ENCODE data around the gene CALML3. TPM values are rescaled to one million over a fixed set of nuclear protein-coding genes. Genes with fewer than 3 reads are reported as not detected.

The CALML3 gene
- total and polyA plus RNA-seq, 4 donors: 0.10 to 0.13 TPM; not detected in 2

GRCh38 chr10:5570979-5571810, 46.4 kb downstream of the CALML3 start:
- no peak overlapping the region for H3K27ac ChIP-seq (ENCODE audit: low read depth in 1 of 2, low read length in 2 of 2)
- no peaks in the 10 kb centered on the region for H3K27me3 ChIP-seq (ENCODE audit: control insufficient read depth in 1 of 2, insufficient read depth in 2 of 2, low read length in 1 of 2)
- H3K4me3 ChIP-seq (ENCODE audit: low read length in 2 of 2): no peak overlapping the region
- DNase-seq (peak; percentile 18 to 50), ATAC-seq (ENCODE audit: low FRiP score) (no peak)
- intact Hi-C loops (cut with DNase I): no loop called here
- no peaks in the 10 kb centered on the region for H3K9me3 ChIP-seq (ENCODE audit: control insufficient read depth, low read length)
- no peaks in the 10 kb centered on the region for H3K4me1 ChIP-seq (ENCODE audit: control insufficient read depth in 1 of 2, insufficient read depth in 2 of 2, low read length in 2 of 2)
- 93 to 94% methylated on average over 13 of the region's 13 CpGs for WGBS, 2 donors
- H3K36me3 ChIP-seq (ENCODE audit: control insufficient read depth in 1 of 2, insufficient read depth in 2 of 2, low read length in 1 of 2): no peaks in the 10 kb centered on the region

DNA sequence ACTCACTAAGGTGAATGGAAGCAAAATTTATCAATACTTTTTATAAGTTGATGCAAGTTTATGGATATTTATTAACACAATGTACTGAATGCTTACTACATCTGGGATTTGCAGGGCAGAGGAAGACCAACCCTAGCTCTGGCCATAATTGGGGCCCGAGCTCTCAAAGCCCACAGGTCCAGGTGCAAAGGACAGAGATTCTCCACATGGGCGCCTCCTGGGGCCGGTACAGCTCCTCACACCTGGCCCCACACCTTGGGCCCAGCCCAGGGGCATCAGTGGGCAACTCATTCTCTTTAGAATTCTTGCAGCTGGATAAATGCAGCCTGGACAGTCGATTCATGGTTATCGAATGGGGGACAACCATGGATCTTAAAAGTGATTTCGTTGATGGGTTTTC, 47.1 kb downstream of the CALML3 start:
- H3K4me3 ChIP-seq (ENCODE audit: low read length in 2 of 2): no peak overlapping the region
- intact Hi-C loops (cut with DNase I): no loop called here
- H3K27ac ChIP-seq (ENCODE audit: low read depth in 1 of 2, low read length in 2 of 2): no peak overlapping the region
- H3K36me3 ChIP-seq (ENCODE audit: control insufficient read depth in 1 of 2, insufficient read depth in 2 of 2, low read length in 1 of 2): no peaks in the 10 kb centered on the region
- no peak for ATAC-seq (ENCODE audit: low FRiP score)
- peak in 1 of 2 donors; percentile 35 for DNase-seq
- H3K27me3 ChIP-seq (ENCODE audit: control insufficient read depth in 1 of 2, insufficient read depth in 2 of 2, low read length in 1 of 2): no peaks in the 10 kb centered on the region
- H3K9me3 ChIP-seq (ENCODE audit: control insufficient read depth, low read length): no peaks in the 10 kb centered on the region
- no peaks in the 10 kb centered on the region for H3K4me1 ChIP-seq (ENCODE audit: control insufficient read depth in 1 of 2, insufficient read depth in 2 of 2, low read length in 2 of 2)
- WGBS, 2 donors: 92 to 96% methylated on average over 6 of the region's 6 CpGs

DNA sequence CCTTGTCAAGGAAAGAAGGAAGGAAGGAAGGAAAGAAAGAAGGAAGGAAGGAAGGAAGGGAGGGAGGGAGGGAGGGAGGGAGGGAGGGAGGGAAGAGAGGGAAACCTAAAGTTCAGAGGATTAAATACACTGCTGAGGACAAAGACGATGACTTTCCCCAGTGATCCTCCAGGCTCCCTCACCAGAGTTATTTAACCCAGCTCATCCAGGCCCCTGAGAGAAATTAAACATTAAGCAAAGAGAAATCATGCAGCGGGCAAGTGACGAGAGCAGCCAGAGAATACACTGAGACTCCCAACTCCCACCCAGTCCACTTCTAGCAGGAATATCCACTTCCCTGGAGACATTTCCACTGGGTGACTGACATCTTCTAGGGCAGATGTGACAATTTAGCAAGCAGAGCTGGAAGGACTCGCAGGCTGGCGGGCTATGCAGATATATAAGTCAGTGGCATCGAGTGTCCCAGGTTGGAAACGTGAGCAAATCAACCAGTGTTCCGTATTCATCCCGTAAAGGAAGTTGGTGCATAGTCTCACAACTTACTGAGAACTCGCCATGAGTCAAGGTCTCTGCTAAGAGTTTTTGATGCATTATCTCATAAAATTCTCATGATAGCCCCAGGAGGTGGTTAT, 48.7 kb downstream of the CALML3 start:
- no peak overlapping the region for H3K4me3 ChIP-seq (ENCODE audit: low read length in 2 of 2)
- H3K36me3 ChIP-seq (ENCODE audit: control insufficient read depth in 1 of 2, insufficient read depth in 2 of 2, low read length in 1 of 2): no peaks in the 10 kb centered on the region
- H3K27me3 ChIP-seq (ENCODE audit: control insufficient read depth in 1 of 2, insufficient read depth in 2 of 2, low read length in 1 of 2): no peaks in the 10 kb centered on the region
- intact Hi-C loops (cut with DNase I): no loop called here
- no peaks in the 10 kb centered on the region for H3K4me1 ChIP-seq (ENCODE audit: control insufficient read depth in 1 of 2, insufficient read depth in 2 of 2, low read length in 2 of 2)
- no peak for ATAC-seq (ENCODE audit: low FRiP score)
- 95 to 96% methylated on average over 10 of the region's 10 CpGs for WGBS, 2 donors
- H3K27ac ChIP-seq (ENCODE audit: low read depth in 1 of 2, low read length in 2 of 2): no peak overlapping the region
- H3K9me3 ChIP-seq (ENCODE audit: control insufficient read depth, low read length): no peaks in the 10 kb centered on the region
- peak in 1 of 2 donors; percentile 9 for DNase-seq

DNA sequence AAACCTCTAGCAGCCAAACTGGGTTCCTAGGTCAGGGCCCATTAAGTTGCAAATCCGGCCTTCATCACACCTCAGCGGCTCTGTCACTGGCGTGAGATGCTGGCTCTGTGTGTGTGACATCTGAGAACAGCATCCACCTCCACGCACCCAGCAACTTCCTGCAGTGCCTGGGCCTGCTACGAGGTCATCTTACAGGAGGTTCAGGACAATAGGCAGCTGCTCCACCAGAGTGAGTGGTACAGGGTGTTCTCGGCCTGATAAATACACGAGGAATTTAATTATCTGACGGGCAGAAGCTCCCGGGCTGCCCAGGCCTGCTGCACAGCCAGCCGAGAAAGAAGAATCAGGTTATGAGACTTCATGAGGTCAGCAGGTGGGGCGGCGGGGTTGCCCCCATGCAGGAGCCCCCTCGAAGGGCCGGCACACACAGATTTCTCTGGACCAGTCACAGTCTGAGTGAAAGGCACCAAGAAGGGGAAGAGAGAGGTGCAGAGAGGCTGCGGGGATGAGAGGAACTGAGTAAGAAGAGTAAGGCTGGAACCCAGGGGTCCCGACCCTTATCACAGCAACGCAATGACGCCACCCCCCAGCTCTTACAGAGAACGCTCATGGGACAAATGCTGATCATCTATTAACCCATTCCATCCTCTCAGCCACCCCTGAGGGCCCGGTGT, 49.3 kb downstream of the CALML3 start:
- intact Hi-C loops (cut with DNase I): no loop called here
- WGBS, 2 donors: 90 to 94% methylated on average over 20 of the region's 20 CpGs
- peak; percentile 30 to 66 for DNase-seq

GRCh38 chr10:5574642-5575131, 49.9 kb downstream of the CALML3 start:
- intact Hi-C loops (cut with DNase I): no loop called here
- Histone ChIP-seq H3K9me3 (ENCODE audit: control insufficient read depth, low read length) (no peaks in the 10 kb centered on the region), H3K27ac (ENCODE audit: low read depth in 1 of 2, low read length in 2 of 2) (no peak overlapping the region), H3K4me3 (ENCODE audit: low read length in 2 of 2) (no peak overlapping the region), H3K4me1 (ENCODE audit: control insufficient read depth in 1 of 2, insufficient read depth in 2 of 2, low read length in 2 of 2) (no peaks in the 10 kb centered on the region), H3K36me3 (ENCODE audit: control insufficient read depth in 1 of 2, insufficient read depth in 2 of 2, low read length in 1 of 2) (no peaks in the 10 kb centered on the region), H3K27me3 (ENCODE audit: control insufficient read depth in 1 of 2, insufficient read depth in 2 of 2, low read length in 1 of 2) (no peaks in the 10 kb centered on the region)
- ATAC-seq (ENCODE audit: low FRiP score): no peak
- WGBS, 2 donors: 86 to 92% methylated on average over 14 of the region's 14 CpGs
- DNase-seq: peak in 1 of 2 donors; percentile 43

More for the DNA sequence above, 49.3 kb downstream of the CALML3 start:
- Histone ChIP-seq H3K4me1 (ENCODE audit: control insufficient read depth in 1 of 2, insufficient read depth in 2 of 2, low read length in 2 of 2) (no peaks in the 10 kb centered on the region), H3K4me3 (ENCODE audit: low read length in 2 of 2) (no peak overlapping the region), H3K36me3 (ENCODE audit: control insufficient read depth in 1 of 2, insufficient read depth in 2 of 2, low read length in 1 of 2) (no peaks in the 10 kb centered on the region), H3K27me3 (ENCODE audit: control insufficient read depth in 1 of 2, insufficient read depth in 2 of 2, low read length in 1 of 2) (no peaks in the 10 kb centered on the region), H3K9me3 (ENCODE audit: control insufficient read depth, low read length) (no peaks in the 10 kb centered on the region), H3K27ac (ENCODE audit: low read depth in 1 of 2, low read length in 2 of 2) (no peak overlapping the region)
- ATAC-seq (ENCODE audit: low FRiP score): no peak

GRCh38 chr10:5575144-5575481, 50.4 kb downstream of the CALML3 start:
- Histone ChIP-seq H3K9me3 (ENCODE audit: control insufficient read depth, low read length) (no peaks in the 10 kb centered on the region), H3K27ac (ENCODE audit: low read depth in 1 of 2, low read length in 2 of 2) (no peak overlapping the region), H3K4me1 (ENCODE audit: control insufficient read depth in 1 of 2, insufficient read depth in 2 of 2, low read length in 2 of 2) (no peaks in the 10 kb centered on the region), H3K36me3 (ENCODE audit: control insufficient read depth in 1 of 2, insufficient read depth in 2 of 2, low read length in 1 of 2) (no peaks in the 10 kb centered on the region), H3K4me3 (ENCODE audit: low read length in 2 of 2) (no peak overlapping the region), H3K27me3 (ENCODE audit: control insufficient read depth in 1 of 2, insufficient read depth in 2 of 2, low read length in 1 of 2) (no peaks in the 10 kb centered on the region)
- ATAC-seq (ENCODE audit: low FRiP score): no peak
- intact Hi-C loops (cut with DNase I): no loop called here
- 60 to 75% methylated on average over 9 of the region's 9 CpGs for WGBS, 2 donors
- DNase-seq: peak in 1 of 2 donors; percentile 41

DNA sequence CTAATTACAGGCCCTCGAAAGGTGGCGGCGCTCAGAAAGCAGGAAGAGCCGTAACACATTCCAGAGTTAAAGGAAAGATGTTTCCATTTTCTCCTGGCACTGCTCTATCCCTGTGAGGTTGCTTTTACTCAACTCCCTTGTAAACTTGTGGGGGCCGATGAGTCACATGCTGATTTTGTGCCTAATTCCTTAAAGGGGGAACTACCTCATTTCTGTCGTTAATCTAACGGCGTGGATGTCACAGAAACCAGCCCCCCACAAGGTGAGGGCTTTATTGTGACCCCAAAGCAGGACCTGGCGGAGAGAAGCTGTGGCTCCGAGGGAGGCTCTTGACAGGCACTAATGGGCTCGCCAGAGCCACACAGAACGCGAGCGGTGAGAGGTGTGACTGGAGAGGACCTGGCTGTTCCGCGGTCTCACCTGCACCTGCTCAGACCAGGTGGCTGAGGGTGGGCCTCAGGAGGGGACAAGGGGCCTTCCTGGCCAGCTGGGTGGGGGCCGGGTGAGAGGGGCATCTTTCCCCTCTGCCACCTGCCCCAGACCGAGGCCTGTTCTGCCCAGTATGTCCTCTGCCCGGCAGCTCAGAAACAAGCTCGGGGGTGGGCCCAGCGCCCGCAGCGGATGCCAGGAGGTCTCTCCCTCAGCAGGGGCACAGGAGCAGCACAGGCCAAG, 50.9 kb downstream of the CALML3 start:
- no peak overlapping the region for H3K27ac ChIP-seq (ENCODE audit: low read depth in 1 of 2, low read length in 2 of 2)
- ATAC-seq (ENCODE audit: low FRiP score) (peak; percentile 26), DNase-seq (peak in 1 of 2 donors; percentile 75)
- H3K4me1 ChIP-seq (ENCODE audit: control insufficient read depth in 1 of 2, insufficient read depth in 2 of 2, low read length in 2 of 2): no peaks in the 10 kb centered on the region
- no peak overlapping the region for H3K4me3 ChIP-seq (ENCODE audit: low read length in 2 of 2)
- H3K36me3 ChIP-seq (ENCODE audit: control insufficient read depth in 1 of 2, insufficient read depth in 2 of 2, low read length in 1 of 2): no peaks in the 10 kb centered on the region
- no peaks in the 10 kb centered on the region for H3K9me3 ChIP-seq (ENCODE audit: control insufficient read depth, low read length)
- no peaks in the 10 kb centered on the region for H3K27me3 ChIP-seq (ENCODE audit: control insufficient read depth in 1 of 2, insufficient read depth in 2 of 2, low read length in 1 of 2)
- intact Hi-C loops (cut with DNase I): no loop called here
- WGBS, 2 donors: 65 to 75% methylated on average over 20 to 23 of the region's 23 CpGs

DNA sequence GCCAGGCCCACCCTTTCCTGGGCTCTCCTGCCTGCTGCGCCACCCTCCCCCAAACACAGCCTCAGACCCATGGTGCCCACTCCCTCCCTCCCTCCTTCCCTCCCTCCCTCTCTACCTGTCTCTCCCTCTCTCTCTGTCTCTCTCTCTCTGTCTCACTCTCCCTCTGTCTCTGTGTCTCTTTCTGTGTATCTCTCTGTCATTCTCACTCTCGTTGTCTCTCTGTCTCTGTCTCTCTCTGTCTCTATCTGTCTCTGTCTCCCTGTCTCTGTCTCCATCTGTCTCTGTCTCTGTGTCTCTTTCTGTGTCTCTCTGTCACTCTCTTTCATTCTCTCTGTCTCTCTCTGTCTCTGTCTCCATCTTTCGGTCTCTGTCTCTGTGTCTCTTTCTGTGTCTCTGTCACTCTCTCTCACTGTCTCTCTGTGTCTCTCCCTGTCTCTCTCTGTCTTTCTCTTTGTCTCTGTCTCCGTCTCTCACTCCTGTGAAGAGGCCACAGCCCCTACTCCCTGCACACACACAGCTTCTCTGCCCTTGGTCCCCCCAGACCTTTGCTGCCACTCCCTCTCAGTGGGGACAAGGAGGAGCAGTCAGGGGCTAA, 51.5 kb downstream of the CALML3 start:
- WGBS, 2 donors: 91 to 96% methylated on average over 4 of the region's 4 CpGs
- no peaks in the 10 kb centered on the region for H3K4me1 ChIP-seq (ENCODE audit: control insufficient read depth in 1 of 2, insufficient read depth in 2 of 2, low read length in 2 of 2)
- no peak overlapping the region for H3K4me3 ChIP-seq (ENCODE audit: low read length in 2 of 2)
- H3K27ac ChIP-seq (ENCODE audit: low read depth in 1 of 2, low read length in 2 of 2): no peak overlapping the region
- no peaks in the 10 kb centered on the region for H3K9me3 ChIP-seq (ENCODE audit: control insufficient read depth, low read length)
- no peaks in the 10 kb centered on the region for H3K27me3 ChIP-seq (ENCODE audit: control insufficient read depth in 1 of 2, insufficient read depth in 2 of 2, low read length in 1 of 2)
- DNase-seq (no peak), ATAC-seq (ENCODE audit: low FRiP score) (no peak)
- H3K36me3 ChIP-seq (ENCODE audit: control insufficient read depth in 1 of 2, insufficient read depth in 2 of 2, low read length in 1 of 2): no peaks in the 10 kb centered on the region
- intact Hi-C loops (cut with DNase I): no loop called here
